GM19452 (cell line): ENCODE data around the gene CAMK2A.

ENCODE experiments used
- ATAC-seq: cut with Tn5 transposase; IDR thresholded peaks from one replicate; pipeline ENCODE4 v1.9.1; 2021; ENCODE audit not compliant: unreplicated experiment

Gene CAMK2A

DNA sequence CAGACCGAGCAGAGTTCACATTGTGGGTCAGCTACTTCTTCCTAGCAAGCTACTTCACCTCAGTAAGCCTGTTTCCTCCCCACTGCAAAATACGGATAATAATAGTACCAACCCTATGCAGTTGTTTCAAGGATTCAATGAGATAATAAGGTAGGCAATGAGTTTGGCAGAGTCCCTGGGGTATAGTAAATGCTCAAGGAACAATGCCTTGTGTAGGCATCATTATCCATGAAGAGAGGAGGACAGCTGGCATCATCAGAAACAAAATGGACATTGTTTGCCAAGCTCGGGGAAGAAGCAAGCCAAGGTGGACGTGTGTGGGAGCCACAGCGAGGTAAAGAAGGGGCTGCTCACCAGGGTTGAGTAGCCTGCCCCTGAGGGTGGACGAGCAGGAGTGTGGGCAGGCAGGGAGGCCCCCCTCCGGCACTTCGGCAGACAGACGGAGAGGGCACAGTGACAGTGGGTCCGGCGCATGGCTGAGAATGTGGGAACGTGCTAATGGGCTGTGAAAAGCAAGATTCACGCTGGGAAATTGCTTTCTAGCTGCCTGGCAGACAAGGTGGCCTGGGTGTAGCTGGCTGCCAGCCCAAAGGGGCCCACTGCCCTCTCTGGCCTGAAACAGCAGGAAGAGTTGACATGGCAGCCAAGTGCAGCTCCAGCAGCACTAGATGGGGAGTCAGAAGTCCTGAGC lies 10.1 kb downstream of the CAMK2A start:
- no peak for ATAC-seq

DNA sequence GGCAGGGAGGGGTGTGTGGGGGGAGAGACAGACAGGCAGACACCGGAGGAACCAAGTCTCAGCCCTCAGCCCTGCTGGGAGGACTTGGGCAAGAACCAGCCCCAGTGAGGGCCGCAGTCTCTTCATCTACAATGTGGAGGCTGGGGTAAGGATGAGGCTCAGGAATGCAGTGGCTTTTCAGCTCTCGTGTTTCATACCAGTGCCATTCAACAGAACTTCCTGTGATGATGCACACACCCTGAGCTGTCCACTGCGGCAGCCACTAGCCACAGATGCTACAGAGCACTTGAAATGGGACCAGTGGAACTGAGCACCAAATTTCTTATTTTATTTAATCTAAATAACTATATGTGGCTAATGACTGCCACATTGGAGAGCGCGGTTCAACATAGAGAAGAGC lies 10.7 kb downstream of the CAMK2A start:
- no peak for ATAC-seq

DNA sequence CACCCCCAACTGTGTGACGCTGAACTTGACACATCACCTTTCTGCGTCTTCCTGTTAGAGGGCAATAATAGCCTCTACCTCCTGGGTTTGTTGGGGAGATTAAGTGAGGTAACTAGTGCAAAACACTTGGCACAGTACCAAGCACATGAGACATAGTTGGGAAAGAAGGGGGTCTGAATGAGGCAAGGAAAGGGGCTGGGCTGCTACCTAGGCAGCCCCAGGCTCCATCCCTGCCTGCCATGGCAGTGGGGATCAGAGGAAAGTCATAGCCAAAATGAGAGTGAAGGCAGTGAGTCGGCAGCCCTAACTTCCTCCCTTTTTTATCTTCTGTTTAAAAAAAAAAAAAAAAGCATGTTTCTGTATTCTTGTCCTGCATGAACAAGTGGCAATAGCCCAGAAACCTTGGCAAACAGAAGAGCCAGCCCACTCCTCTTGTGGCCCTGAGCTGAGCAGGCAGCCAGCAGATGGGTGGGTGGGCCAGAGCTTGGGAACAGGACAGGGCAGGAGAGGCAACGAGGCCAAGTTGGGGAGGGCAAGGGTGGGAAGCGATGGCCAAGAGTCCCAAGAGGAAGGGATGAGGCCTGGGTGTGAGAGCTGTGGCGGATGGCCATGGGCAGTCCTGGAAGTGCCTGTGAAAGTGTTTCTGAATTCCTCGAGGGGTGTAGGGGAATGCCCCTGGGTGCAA lies 11.4 kb downstream of the CAMK2A start:
- ATAC-seq = no peak

DNA sequence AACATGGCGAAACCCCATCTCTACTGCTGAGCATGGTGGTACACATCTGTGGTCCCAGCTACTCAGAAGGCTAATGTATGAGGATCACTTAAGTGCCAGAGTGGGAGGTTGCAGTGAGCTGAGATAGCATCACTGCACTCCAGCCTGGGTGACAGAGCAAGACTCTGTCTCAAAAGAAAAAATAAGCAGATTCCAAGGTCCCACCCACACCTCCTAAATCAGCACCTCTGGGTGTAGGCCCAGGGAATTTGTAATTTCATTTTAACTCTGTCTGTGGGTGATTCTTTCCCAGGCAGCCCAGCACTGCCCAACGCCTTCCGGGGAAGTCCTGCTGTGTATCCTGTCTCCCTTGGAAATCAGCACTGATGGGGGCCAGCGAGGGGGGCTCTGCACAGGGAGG lies 12.5 kb downstream of the CAMK2A start:
- no peak for ATAC-seq

GRCh38 chr5:150274811-150275210 lies 14.8 kb downstream of the CAMK2A start:
- ATAC-seq = no peak

DNA sequence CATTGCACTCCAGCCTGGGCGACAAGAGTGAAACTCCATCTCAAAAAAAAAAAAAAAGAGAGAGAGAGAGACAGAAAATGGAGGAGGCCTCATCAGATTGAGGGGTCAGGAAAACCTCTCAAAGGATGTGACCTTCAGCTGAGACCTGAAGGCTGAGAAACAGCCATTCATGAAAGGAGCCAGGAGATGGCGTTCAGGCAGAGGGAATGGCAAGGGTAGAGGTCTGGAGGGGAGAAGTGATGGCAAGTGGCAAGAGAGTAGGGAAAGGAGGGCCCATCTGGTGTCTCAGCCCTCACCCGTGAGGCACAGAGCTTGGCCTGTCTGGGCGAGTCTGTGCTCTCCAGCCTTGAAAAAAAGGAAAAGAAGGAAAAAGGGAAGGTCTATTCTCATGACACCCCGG lies 17.0 kb downstream of the CAMK2A start:
- ATAC-seq = no peak

GRCh38 chr5:150271923-150272322 lies 17.6 kb downstream of the CAMK2A start:
- no peak for ATAC-seq

DNA sequence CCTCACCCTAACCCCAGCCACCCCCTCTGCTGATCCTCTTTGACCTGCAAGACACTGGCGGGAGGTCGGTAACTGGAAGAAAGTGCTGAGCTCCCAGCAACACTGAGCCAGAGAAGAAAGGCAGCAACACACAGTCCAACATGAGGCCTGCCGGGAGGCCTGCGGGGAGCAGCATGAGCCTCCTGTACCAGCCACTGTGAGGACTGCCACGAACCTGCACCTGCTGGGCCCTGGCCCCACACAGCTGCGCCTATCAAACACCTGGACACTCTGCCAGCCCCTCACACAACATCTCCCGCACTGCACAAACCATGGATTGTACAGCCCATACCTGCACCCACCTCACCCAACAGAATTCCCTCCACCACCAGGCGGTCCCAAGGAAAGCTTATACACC lies 18.3 kb downstream of the CAMK2A start:
- no peak for ATAC-seq

DNA sequence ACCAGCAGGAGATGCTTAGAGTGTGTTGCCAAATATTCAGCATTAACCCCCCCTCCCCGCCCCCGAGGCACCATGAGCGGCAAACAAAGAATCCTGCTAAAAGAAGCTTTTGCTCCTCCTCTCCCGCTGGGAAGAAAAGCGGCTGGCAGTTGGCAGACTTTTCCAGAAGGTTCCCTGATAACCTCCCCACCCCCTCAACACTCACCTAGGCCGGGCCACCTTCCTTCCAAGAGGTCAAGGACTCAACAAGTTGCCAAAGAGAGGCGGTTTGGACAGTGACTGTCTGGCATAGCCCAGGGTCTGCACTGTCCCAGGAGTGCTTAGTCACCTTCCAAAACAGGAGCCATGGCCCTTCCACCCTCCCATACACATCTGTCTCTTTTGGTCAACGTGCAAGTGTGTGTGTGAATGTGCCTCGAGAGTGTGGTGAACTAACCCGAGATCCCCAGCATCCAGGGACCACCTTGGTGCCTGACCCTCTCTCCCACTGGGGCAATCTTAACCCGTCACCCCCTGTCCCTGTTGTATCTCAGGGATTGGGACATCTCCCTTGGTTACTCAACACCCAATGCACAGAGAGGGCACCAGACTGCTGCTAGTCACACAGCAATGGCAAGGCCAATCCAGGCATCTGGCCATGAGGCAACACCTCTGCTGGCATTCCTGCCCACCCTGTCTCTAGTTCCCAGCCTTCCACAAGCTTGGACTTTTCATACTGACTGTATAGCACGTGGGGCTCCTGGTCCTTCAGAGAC lies 18.9 kb downstream of the CAMK2A start:
- no peak for ATAC-seq

DNA sequence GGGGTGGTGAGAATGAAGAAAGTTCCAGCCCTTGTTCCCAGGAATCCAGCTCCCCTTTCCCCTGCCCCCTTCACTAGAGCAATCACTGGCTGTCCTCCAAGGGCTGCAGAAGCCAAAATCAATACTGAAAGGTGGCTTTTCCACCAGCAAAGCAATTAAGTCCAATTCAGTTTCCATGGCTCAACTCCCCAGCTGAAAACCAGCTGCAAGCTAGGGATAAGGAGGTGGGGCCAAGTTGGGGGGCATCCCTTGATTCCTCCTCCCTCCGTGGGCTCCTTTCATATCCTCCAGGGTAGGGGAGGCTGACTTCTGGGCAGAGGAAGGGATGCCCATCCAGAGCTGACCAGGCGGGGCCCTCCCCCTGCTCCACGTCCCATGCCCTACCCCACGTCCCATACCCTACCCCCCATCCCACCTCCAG lies 22.7 kb downstream of the CAMK2A start:
- no peak for ATAC-seq

GRCh38 chr5:150265870-150266383 lies 23.6 kb downstream of the CAMK2A start:
- ATAC-seq = no peak

GRCh38 chr5:150264667-150265603 lies 24.6 kb downstream of the CAMK2A start:
- ATAC-seq = no peak

GRCh38 chr5:150263801-150264621 lies 25.6 kb downstream of the CAMK2A start:
- no peak for ATAC-seq

DNA sequence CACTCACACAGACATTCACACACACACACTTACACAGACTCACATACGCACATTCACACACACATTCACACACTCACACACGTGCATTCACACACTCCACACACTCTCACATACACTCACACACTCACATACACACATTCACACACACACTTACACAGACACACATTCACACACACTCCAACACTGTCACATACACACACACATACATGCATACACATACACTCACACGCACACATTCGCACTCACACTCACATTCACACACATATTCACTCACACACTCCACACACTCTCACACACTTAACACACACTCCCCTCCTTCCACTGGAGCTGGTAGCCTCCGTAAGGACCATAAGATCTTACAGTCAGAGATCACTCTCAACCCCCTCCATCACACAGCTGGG lies 26.2 kb downstream of the CAMK2A start:
- no peak for ATAC-seq

DNA sequence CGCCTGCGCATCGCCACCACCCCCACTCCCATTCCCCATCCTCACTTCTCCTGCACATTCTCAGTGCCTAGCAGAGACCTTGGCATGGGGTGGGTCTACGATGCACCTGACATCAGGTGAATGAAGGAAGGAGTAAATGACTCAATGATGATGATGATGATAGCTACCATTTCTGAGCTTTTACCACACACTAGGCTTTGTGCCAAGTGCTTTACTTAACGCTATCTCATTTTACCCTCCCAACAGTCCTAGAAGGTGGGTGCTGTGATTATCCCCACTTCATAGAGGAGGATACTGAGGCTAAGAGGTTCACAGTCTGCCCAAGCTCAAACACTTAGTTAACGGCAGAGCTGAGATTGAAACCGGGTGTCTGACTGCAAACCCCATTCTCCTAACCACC lies 27.1 kb downstream of the CAMK2A start:
- ATAC-seq = no peak

- no peak for ATAC-seq
Observed at GRCh38 chr5:150261231-150261630, 28.3 kb downstream of the CAMK2A start.

DNA sequence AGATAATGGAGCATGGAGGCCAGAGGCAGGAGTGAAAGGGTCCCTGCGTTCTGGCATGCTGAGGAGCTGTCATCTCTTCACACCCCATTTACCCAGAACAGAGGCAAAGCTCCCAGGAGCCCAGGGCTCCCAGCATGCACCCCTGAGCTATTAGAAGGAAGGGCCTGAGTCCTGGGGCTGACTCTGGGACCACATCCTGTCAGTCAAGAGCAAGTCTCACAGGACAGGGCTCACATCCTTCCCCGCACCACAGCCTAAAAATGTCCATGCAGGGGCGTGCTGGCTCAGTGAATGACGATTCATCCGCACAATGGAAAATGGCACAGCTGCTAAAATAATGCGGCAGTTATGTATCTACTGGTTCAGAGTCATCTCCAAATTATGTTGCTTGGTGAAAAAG lies 31.4 kb downstream of the CAMK2A start:
- no peak for ATAC-seq

- ATAC-seq = no peak
Observed at GRCh38 chr5:150257424-150257823, 32.1 kb downstream of the CAMK2A start.

DNA sequence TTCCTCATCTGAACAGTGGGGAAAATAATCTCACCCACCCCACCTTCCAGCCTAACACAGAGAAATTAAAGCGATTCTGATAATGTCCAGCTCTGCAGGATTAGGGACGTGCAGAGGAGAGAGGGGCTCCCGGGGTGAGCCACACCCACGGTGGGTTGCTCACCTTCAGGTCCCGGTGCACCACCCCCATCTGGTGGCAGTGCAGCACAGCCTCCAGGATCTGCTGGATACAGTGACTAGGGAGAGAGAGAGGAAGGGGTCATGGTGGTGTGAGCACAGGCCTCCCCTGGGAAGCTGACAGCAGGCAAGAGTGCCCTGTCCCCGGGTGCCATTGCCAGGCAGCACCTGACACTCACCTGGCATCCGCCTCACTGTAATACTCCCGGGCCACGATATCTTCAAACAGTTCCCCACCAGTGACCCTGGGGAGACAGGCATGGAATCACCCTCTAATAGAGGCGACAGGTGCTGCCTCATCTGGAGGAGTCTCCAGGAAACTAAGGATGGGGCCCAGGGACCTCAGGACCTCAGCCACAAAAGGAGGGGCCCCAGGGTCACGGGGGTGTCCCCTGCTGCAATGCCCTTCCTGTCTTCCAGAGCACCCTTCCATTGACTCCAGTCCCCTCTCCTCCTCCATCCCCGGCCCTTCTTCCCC lies 33.0 kb downstream of the CAMK2A start:
- ATAC-seq = no peak
